A549 (cell line): ENCODE data around the gene CDC5L. TPM values are rescaled to one million over a fixed set of nuclear protein-coding genes. Genes with fewer than 3 reads are reported as not detected.

ENCODE experiments used
- ATAC-seq, 2 experiments: fragments of 200-7000 bp in 1 of 2; fragments of >200 bp in 1 of 2; cut with Nextera tagmentation in 1 of 2; cut with Tn5 transposase in 1 of 2; 3 replicates each; pipeline versions ENCODE4 v1.8.0 to v1.9.1; 2018 to 2020; ENCODE audit warnings: mild to moderate bottlenecking in 1 of 2, moderate library complexity in 1 of 2
- CTCF ChIA-PET: fragments of 300-600 bp; sonication (Branson Sonifier 250); formaldehyde crosslinking; extraction: SDS; loops from one replicate; lab custom pipeline; 2021; ENCODE audit warnings: antibody characterized with exemption, inconsistent platforms; lab: Yijun Ruan, JAX
- POLR2A ChIA-PET: fragments of 350-600 bp; formaldehyde crosslinking; extraction: SDS; loops from one replicate; lab custom pipeline; 2021; ENCODE audit warnings: antibody characterized with exemption, inconsistent platforms; lab: Yijun Ruan, JAX
- DNase-seq, 2 experiments: peaks; one replicate each; pipeline versions ENCODE4 v3.0.0 to v3.0.0-alpha.2; 2011 to 2016; ENCODE audit warnings: low read depth in 1 of 2, low spot score in 1 of 2
- FAIRE-seq: peaks from 2 replicates; lab custom pipeline; 2011; peaks lifted over from hg19 to GRCh38; lab: Jason Lieb, UNC
- H3K27ac ChIP-seq, 2 experiments: fragments of >200 bp; sonication (Bioruptor Twin); formaldehyde crosslinking; 3 replicates each; pipeline ENCODE4 v1.5.1; 2016 to 2017
- H3K4me1 ChIP-seq: fragments of >200 bp; sonication (Bioruptor Twin); formaldehyde crosslinking; 3 replicates; pipeline ENCODE4 v1.6.1; 2016
- H3K4me2 ChIP-seq: fragments of >200 bp; sonication (Bioruptor Twin); formaldehyde crosslinking; 3 replicates; pipeline ENCODE4 v1.6.1; 2016
- H3K4me3 ChIP-seq: fragments of >200 bp; sonication (Bioruptor Twin); formaldehyde crosslinking; 3 replicates; pipeline ENCODE4 v1.5.1; 2016
- H3K9me3 ChIP-seq: fragments of >200 bp; sonication (Bioruptor Twin); formaldehyde crosslinking; 3 replicates; pipeline ENCODE4 v1.6.1; 2016
- CBX2 ChIP-seq: fragments of 200-600 bp; sonication (generic); IDR thresholded peaks from 2 replicates; pipeline ENCODE4 v1.6.1; 2016; ENCODE audit warnings: low read depth, mild to moderate bottlenecking, borderline replicate concordance
- CBX8 ChIP-seq: fragments of 200-600 bp; sonication (generic); IDR thresholded peaks from 2 replicates; pipeline ENCODE4 v1.6.1; 2016
- CHD2 ChIP-seq: fragments of 150-350 bp; IDR thresholded peaks from 2 replicates; pipeline ENCODE4 v1.6.1; 2014; ENCODE audit warnings: low read length; ENCODE audit not compliant: partially characterized antibody
- EHF ChIP-seq: fragments of 250-450 bp; sonication (Bioruptor Pico); IDR thresholded peaks from 2 replicates; pipeline ENCODE4 v1.5.0; 2020; ENCODE audit warnings: mild to moderate bottlenecking
- FOSL2 ChIP-seq, 2 experiments: fragments of 450-650 bp in 1 of 2; fragments of >200 bp in 1 of 2; sonication (Bioruptor Twin) in 1 of 2; formaldehyde crosslinking; IDR thresholded peaks; 2 replicates each; pipeline versions ENCODE4 v1.5.0 to v1.6.1; 2016 to 2020; ENCODE audit warnings: mild to moderate bottlenecking in 1 of 2, moderate library complexity in 1 of 2
- GATA3 ChIP-seq: IDR thresholded peaks from 2 replicates; pipeline ENCODE4 v1.6.1; 2012; ENCODE audit warnings: borderline replicate concordance
- HOXA7 ChIP-seq: fragments of 250-450 bp; sonication (Bioruptor Pico); IDR thresholded peaks from 2 replicates; pipeline ENCODE4 v1.5.0; 2020; ENCODE audit warnings: mild to moderate bottlenecking, moderate library complexity
- JUN ChIP-seq, 2 experiments: fragments of >200 bp; sonication (Bioruptor Twin); formaldehyde crosslinking; IDR thresholded peaks; 2 replicates in 1 of 2; 3 replicates in 1 of 2; pipeline ENCODE4 v1.6.1; 2016 to 2017
- MAFK ChIP-seq: fragments of 450-650 bp; IDR thresholded peaks from 2 replicates; pipeline ENCODE4 v1.6.1; 2014; ENCODE audit not compliant: partially characterized antibody
- MYC ChIP-seq: IDR thresholded peaks from 2 replicates; pipeline ENCODE4 v1.6.1; 2012; ENCODE audit warnings: mild to moderate bottlenecking, inconsistent platforms, low read length, improper control_type of control experiment, borderline replicate concordance
- NR3C1 ChIP-seq: fragments of >200 bp; sonication (Bioruptor Twin); formaldehyde crosslinking; IDR thresholded peaks from 3 replicates; pipeline ENCODE4 v1.6.1; 2017
- PBX3 ChIP-seq: IDR thresholded peaks from 2 replicates; pipeline ENCODE4 v1.6.1; 2012
- PHF8 ChIP-seq: fragments of 200-600 bp; sonication (generic); IDR thresholded peaks from 2 replicates; pipeline ENCODE4 v1.6.1; 2016; ENCODE audit warnings: low read depth, mild to moderate bottlenecking, antibody characterized with exemption, moderate library complexity, borderline replicate concordance
- POLR2AphosphoS2 ChIP-seq: conservative IDR thresholded peaks from 2 replicates; pipeline ENCODE4 v1.6.1; 2012; ENCODE audit warnings: low read length, improper control_type of control experiment, inconsistent platforms
- RCOR1 ChIP-seq: fragments of 150-350 bp; IDR thresholded peaks from 2 replicates; pipeline ENCODE4 v1.6.1; 2014; ENCODE audit warnings: antibody characterized with exemption, low read length, low read depth
- RNF2 ChIP-seq: fragments of 200-600 bp; sonication (generic); IDR thresholded peaks from 2 replicates; pipeline ENCODE4 v1.6.1; 2016; ENCODE audit warnings: low read depth, mild to moderate bottlenecking, antibody characterized with exemption, moderate library complexity, borderline replicate concordance
- ZC3H11A ChIP-seq: fragments of 450-650 bp; IDR thresholded peaks from 2 replicates; pipeline ENCODE4 v1.6.1; 2014; ENCODE audit warnings: antibody characterized with exemption, mild to moderate bottlenecking
- ZNF302 ChIP-seq: fragments of 250-450 bp; sonication (Bioruptor Pico); IDR thresholded peaks from 2 replicates; pipeline ENCODE4 v1.9.0; 2021; ENCODE audit warnings: inconsistent platforms, mild to moderate bottlenecking, moderate library complexity
- WGBS: methylation state at CpG from one replicate; pipeline ENCODE4 v1.1.6; 2017; ENCODE audit errors: missing lambda C conversion rate; 5-methylcytosine and 5-hydroxymethylcytosine counted together
- polyA plus RNA-seq, 4 experiments: library from polyadenylated mRNA; depleted of rRNA in 3 of 4; stranded (reverse); fragments of >200 nt; fragmentation: RNase III in 1 of 4; extraction: RNeasy Plus Mini Kit Qiagen cat#74134 plus additional on column Dnase treatment in 1 of 4; gene quantifications; 2 replicates in 3 of 4; 3 replicates in 1 of 4; pipeline ENCODE4 v1.2.3, GENCODE V29; 2011 to 2017
- TF ChIP-seq, protein P1 (sequence below): fragments of 200-600 bp; sonication (generic); IDR thresholded peaks from 2 replicates; pipeline ENCODE4 v1.6.1; 2016; ENCODE audit warnings: antibody characterized with exemption, mild to moderate bottlenecking, moderate library complexity
- TF ChIP-seq, protein P2 (sequence below): fragments of >200 bp; sonication (Bioruptor Twin); formaldehyde crosslinking; IDR thresholded peaks from 3 replicates; pipeline ENCODE4 v1.6.1; 2016

Gene CDC5L
- polyA plus RNA-seq, 2 of the 4 experiments (the other 2 are of a cell fraction), result 12.8 to 20.5 TPM

- TF ChIP-seq ZNF302 (CRISPR knock-in tag), result no peak
- no peak for TF ChIP-seq RCOR1
- no peak for TF ChIP-seq MYC
- TF ChIP-seq, protein P1, sequence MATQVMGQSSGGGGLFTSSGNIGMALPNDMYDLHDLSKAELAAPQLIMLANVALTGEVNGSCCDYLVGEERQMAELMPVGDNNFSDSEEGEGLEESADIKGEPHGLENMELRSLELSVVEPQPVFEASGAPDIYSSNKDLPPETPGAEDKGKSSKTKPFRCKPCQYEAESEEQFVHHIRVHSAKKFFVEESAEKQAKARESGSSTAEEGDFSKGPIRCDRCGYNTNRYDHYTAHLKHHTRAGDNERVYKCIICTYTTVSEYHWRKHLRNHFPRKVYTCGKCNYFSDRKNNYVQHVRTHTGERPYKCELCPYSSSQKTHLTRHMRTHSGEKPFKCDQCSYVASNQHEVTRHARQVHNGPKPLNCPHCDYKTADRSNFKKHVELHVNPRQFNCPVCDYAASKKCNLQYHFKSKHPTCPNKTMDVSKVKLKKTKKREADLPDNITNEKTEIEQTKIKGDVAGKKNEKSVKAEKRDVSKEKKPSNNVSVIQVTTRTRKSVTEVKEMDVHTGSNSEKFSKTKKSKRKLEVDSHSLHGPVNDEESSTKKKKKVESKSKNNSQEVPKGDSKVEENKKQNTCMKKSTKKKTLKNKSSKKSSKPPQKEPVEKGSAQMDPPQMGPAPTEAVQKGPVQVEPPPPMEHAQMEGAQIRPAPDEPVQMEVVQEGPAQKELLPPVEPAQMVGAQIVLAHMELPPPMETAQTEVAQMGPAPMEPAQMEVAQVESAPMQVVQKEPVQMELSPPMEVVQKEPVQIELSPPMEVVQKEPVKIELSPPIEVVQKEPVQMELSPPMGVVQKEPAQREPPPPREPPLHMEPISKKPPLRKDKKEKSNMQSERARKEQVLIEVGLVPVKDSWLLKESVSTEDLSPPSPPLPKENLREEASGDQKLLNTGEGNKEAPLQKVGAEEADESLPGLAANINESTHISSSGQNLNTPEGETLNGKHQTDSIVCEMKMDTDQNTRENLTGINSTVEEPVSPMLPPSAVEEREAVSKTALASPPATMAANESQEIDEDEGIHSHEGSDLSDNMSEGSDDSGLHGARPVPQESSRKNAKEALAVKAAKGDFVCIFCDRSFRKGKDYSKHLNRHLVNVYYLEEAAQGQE, result no peak
- TF ChIP-seq NR3C1, result no peak
- no peak for TF ChIP-seq CBX2
- no peak for TF ChIP-seq GATA3
- TF ChIP-seq, protein P2, sequence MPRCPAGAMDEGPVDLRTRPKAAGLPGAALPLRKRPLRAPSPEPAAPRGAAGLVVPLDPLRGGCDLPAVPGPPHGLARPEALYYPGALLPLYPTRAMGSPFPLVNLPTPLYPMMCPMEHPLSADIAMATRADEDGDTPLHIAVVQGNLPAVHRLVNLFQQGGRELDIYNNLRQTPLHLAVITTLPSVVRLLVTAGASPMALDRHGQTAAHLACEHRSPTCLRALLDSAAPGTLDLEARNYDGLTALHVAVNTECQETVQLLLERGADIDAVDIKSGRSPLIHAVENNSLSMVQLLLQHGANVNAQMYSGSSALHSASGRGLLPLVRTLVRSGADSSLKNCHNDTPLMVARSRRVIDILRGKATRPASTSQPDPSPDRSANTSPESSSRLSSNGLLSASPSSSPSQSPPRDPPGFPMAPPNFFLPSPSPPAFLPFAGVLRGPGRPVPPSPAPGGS, result no peak
- no peak for TF ChIP-seq POLR2AphosphoS2
- no peak for TF ChIP-seq MAFK
- TF ChIP-seq PBX3, result no peak
- no peak for TF ChIP-seq RNF2
- TF ChIP-seq, all 56 proteins: peak for 0
- POLR2A ChIA-PET, result no interaction called here
- no peak for ATAC-seq
- 80% methylated on average over 5 of the region's 9 CpGs for WGBS
- no peaks in the 10 kb centered on the region for H3K9me3 ChIP-seq
- H3K4me1 ChIP-seq, result peaks cover 16% of the 10 kb centered on the region; the same call in 2 of the 3 replicates
- no peak overlapping the region for H3K27ac ChIP-seq
- no peak for DNase-seq
- no peak overlapping the region for H3K4me3 ChIP-seq
- CTCF ChIA-PET, result interaction anchor here (1.3 to 10.0 kb wide), 6 partner anchors 16 to 1449 kb away, joined by 4 to 85 read pairs (median 28); no protein-coding TSS in a partner anchor
- no peak for FAIRE-seq
- no peak overlapping the region for H3K4me2 ChIP-seq
Observed at GRCh38 chr6:44474190-44474631, 86.7 kb downstream of the CDC5L start.

DNA sequence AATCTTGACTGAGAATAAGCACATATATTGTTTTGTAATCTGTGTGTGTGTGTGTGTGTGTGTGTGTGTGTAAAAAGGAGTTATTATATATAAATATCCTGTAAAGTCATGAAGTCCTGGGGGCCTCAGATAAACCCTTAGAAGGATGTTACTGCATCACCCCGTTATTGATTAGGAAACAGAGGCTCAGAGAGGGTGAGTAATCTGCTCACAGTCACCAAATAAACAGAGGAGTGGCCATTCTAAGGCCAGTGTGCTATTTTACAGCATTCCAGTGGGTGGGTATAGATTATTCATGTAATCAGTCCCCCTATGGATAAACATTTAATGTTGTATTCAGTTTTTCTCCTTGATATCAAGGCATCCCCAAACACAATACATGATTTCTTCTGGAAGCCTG lies 87.1 kb downstream of the CDC5L start:
- H3K9me3 ChIP-seq, result no peaks in the 10 kb centered on the region
- POLR2A ChIA-PET, result interaction anchor here (1.5 kb wide), 1 partner anchor 903 kb away, joined by 7 read pairs; the partner anchor contains the start of gene SUPT3H
- FAIRE-seq (no peak), DNase-seq (no peak), ATAC-seq (no peak)
- H3K4me2 ChIP-seq, result peak overlapping the region; percentile 26; the same call in 1 of the 3 replicates
- CTCF ChIA-PET, result interaction anchor here (0.9 to 10.0 kb wide), 26 partner anchors 10 to 1448 kb away, joined by 3 to 85 read pairs (median 8); partner anchors contain the start of gene SUPT3H
- TF ChIP-seq EHF (CRISPR knock-in tag), result no peak
- no peak for TF ChIP-seq HOXA7 (CRISPR knock-in tag)
- TF ChIP-seq FOSL2 (IDR thresholded peaks at IDR 0.05), result no peak
- TF ChIP-seq FOSL2 (CRISPR knock-in tag; IDR thresholded peaks at IDR 0.05), result 0 out of 2 replicates have a peak, but pooled peaks have one; percentile 9
- peaks cover 16% of the 10 kb centered on the region; the same call in 2 of the 3 replicates for H3K4me1 ChIP-seq
- WGBS, result 0% methylated on average over 1 of the region's 1 CpG
- no peak overlapping the region for H3K27ac ChIP-seq
- no peak overlapping the region for H3K4me3 ChIP-seq

DNA sequence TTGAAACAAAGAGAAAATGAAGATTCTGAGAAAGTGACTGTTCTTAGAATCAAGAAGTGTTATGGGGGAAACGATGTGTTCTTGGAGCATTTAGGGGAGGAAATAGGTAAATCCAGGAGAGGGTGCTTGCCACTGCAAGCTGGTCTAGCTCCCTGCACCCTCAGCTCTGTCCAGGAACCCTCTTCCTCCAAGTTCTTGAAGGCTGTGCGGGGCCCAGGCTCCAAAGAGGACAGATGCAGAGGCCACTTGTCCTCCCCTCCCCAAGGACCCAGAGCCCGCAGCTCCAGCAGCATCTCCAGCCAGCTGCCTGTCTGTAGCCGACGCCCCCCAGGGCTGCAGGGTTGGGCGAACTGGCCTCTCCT lies 87.9 kb downstream of the CDC5L start:
- H3K27ac ChIP-seq, result peak overlapping the region in 1 of 2 experiments; percentile 85; a peak in 2 of 6 replicates
- whole genome bisulfite sequencing, result 50% methylated on average over 2 of the region's 6 CpGs
- FAIRE-seq (no peak), ATAC-seq (peak; percentile 39 to 66; a peak in 4 of 6 replicates), DNase-seq (no peak)
- H3K9me3 ChIP-seq, result no peaks in the 10 kb centered on the region
- CTCF ChIA-PET, result interaction anchor here (0.6 to 10.0 kb wide), 76 partner anchors 8 to 1448 kb away, joined by 3 to 85 read pairs (median 4); partner anchors contain the start of gene SUPT3H
- H3K4me1 ChIP-seq, result peaks cover 16% of the 10 kb centered on the region; the same call in 2 of the 3 replicates
- TF ChIP-seq, protein P2, result no peak
- TF ChIP-seq MYC (no peak), CBX8 (no peak), PHF8 (no peak), PBX3 (no peak), CHD2 (no peak), ZC3H11A (no peak), JUN (IDR thresholded peaks at IDR 0.05) (no peak)
- POLR2A ChIA-PET, result interaction anchor here (0.8 to 1.5 kb wide), 2 partner anchors 15 to 903 kb away, joined by 3 to 7 read pairs; partner anchors contain the start of gene SUPT3H
- peak overlapping the region; percentile 45 for H3K4me2 ChIP-seq
- no peak overlapping the region for H3K4me3 ChIP-seq
